OCI-LY7 (cell line): ENCODE data around the gene CAPNS1. TPM values are rescaled to one million over a fixed set of nuclear protein-coding genes. Genes with fewer than 3 reads are reported as not detected.

Experiments used
- BruUV-seq: library from RNA; stranded (reverse); fragments of 400-500 nt; replicated peaks from 2 replicates; lab custom pipeline; 2021; lab: Mats Ljungman, UMichigan
- CTCF ChIA-PET: fragments of 300-600 bp; sonication (Branson Sonifier 250); formaldehyde crosslinking; loops from one replicate; lab custom pipeline; 2022; ENCODE audit warnings: antibody characterized with exemption; ENCODE audit not compliant: unreplicated experiment; lab: Charles Lee
- POLR2A ChIA-PET: fragments of 300-600 bp; sonication (Branson Sonifier 250); formaldehyde crosslinking; loops from one replicate; lab custom pipeline; 2022; ENCODE audit warnings: antibody characterized with exemption; lab: Charles Lee
- DNase-seq: peaks from one replicate; pipeline ENCODE4 v3.0.0-alpha.2; 2015; ENCODE audit warnings: low spot score
- H2AFZ ChIP-seq: fragments of 200-600 bp; sonication (generic), shearing (Covaris generic); 2 replicates; pipeline ENCODE4 v1.6.1; 2014; ENCODE audit warnings: mild to moderate bottlenecking, antibody characterized with exemption, low read length, moderate library complexity
- H3K27ac ChIP-seq: fragments of 200-600 bp; sonication (generic); 2 replicates; pipeline ENCODE4 v1.5.1; 2014; ENCODE audit warnings: mixed run types, low read depth, mild to moderate bottlenecking, moderate library complexity, low read length, inconsistent platforms; ENCODE audit not compliant: poor library complexity, severe bottlenecking
- H3K36me3 ChIP-seq: fragments of 200-600 bp; sonication (generic); 2 replicates; pipeline ENCODE4 v1.6.1; 2014; ENCODE audit warnings: mild to moderate bottlenecking, antibody characterized with exemption, low read length, moderate library complexity, mixed read lengths; ENCODE audit not compliant: insufficient read depth
- H3K4me1 ChIP-seq: fragments of 200-600 bp; sonication (generic); 2 replicates; pipeline ENCODE4 v1.5.1; 2014; ENCODE audit warnings: mild to moderate bottlenecking, low read length; ENCODE audit not compliant: insufficient read depth, poor library complexity, severe bottlenecking
- H3K4me2 ChIP-seq: fragments of 200-600 bp; sonication (generic); 2 replicates; pipeline ENCODE4 v1.6.1; 2014; ENCODE audit warnings: mild to moderate bottlenecking, low read length
- H3K4me3 ChIP-seq: fragments of 200-600 bp; sonication (generic); 2 replicates; pipeline ENCODE4 v1.5.1; 2014; ENCODE audit warnings: mild to moderate bottlenecking, low read depth, low read length; ENCODE audit not compliant: poor library complexity, severe bottlenecking
- H3K79me2 ChIP-seq: fragments of 200-600 bp; sonication (generic); 2 replicates; pipeline ENCODE4 v1.6.1; 2016; ENCODE audit warnings: low read depth, mild to moderate bottlenecking, low read length, moderate library complexity, mixed read lengths; ENCODE audit not compliant: insufficient read depth
- H3K9me2 ChIP-seq: fragments of 200-600 bp; sonication (generic); 2 replicates; pipeline ENCODE4 v1.6.1; 2016; ENCODE audit warnings: mild to moderate bottlenecking, low read length, mixed read lengths; ENCODE audit not compliant: insufficient read depth
- H3K9me3 ChIP-seq: fragments of 200-600 bp; sonication (generic); 2 replicates; pipeline ENCODE4 v1.6.1; 2014; ENCODE audit warnings: mild to moderate bottlenecking, mixed run types, low read length, mixed read lengths
- H4K20me1 ChIP-seq: fragments of 200-600 bp; sonication (generic); 2 replicates; pipeline ENCODE4 v1.6.1; 2014; ENCODE audit warnings: mild to moderate bottlenecking, antibody characterized with exemption, low read length, moderate library complexity, mixed read lengths; ENCODE audit not compliant: insufficient read depth
- EZH2phosphoT487 ChIP-seq: fragments of 200-600 bp; sonication (generic); IDR thresholded peaks from 2 replicates; pipeline ENCODE4 v1.6.1; 2018; ENCODE audit warnings: low read depth, borderline replicate concordance, mild to moderate bottlenecking, mixed run types, antibody characterized with exemption, low read length, moderate library complexity, mixed read lengths
- intact Hi-C: fragments of 100-400 bp; cut with micrococcal nuclease; formaldehyde crosslinking; loops from one replicate; pipeline ENCODE4 v1.10.0; 2022; ENCODE audit not compliant: unreplicated experiment
- total RNA-seq, 2 experiments: library from RNA; depleted of rRNA in 1 of 2; stranded (reverse); fragments of >200 nt in 1 of 2; shearing (Covaris generic) in 1 of 2; gene quantifications; 2 replicates each; pipeline ENCODE4 v1.2.3, GENCODE V29; 2014 to 2022
- TF ChIP-seq, protein P1 (sequence below): fragments of 200-600 bp; sonication (generic); conservative IDR thresholded peaks from 2 replicates; pipeline ENCODE4 v1.5.1; 2014; ENCODE audit warnings: mild to moderate bottlenecking, antibody characterized with exemption, low read length, moderate library complexity, mixed read lengths

The CAPNS1 gene
- total RNA-seq, 2 experiments from 2014 or later = 166 to 339 TPM

DNA sequence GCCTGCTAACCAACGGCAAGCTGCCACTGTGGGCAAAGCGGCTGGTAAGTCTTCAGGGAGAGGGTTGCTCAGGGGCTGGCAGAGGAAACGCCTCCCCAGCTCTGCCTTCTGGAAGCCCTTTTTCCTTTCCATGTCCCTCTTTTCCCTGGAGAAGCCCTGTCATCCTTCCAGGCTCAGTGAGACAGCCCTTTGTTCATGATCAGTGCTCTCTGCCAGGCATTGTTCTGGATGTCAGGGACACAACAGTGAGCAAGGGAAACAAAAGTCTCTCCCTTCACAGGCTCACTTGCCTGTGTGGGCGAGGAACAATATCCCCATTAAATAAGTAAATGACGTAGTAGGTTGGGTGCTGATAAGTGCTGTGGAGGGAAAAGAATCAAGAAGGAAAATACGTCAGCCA, 42.8 kb upstream of the CAPNS1 start:
- Histone ChIP-seq H3K9me3 (no peaks in the 10 kb centered on the region), H3K4me2 (no peak overlapping the region), H3K36me3 (peaks cover 93% of the 10 kb centered on the region), H3K4me1 (no peaks in the 10 kb centered on the region), H3K9me2 (no peaks in the 10 kb centered on the region), H3K4me3 (no peak overlapping the region), H4K20me1 (no peaks in the 10 kb centered on the region), H3K79me2 (no peaks in the 10 kb centered on the region), H2AFZ (no peak overlapping the region), H3K27ac (no peak overlapping the region)
- no peak for DNase-seq
- POLR2A ChIA-PET = no interaction called here
- CTCF ChIA-PET = no interaction called here
- no TSS peak for BruUV-seq
- intact Hi-C loops = no loop called here
- TF ChIP-seq, protein P1, sequence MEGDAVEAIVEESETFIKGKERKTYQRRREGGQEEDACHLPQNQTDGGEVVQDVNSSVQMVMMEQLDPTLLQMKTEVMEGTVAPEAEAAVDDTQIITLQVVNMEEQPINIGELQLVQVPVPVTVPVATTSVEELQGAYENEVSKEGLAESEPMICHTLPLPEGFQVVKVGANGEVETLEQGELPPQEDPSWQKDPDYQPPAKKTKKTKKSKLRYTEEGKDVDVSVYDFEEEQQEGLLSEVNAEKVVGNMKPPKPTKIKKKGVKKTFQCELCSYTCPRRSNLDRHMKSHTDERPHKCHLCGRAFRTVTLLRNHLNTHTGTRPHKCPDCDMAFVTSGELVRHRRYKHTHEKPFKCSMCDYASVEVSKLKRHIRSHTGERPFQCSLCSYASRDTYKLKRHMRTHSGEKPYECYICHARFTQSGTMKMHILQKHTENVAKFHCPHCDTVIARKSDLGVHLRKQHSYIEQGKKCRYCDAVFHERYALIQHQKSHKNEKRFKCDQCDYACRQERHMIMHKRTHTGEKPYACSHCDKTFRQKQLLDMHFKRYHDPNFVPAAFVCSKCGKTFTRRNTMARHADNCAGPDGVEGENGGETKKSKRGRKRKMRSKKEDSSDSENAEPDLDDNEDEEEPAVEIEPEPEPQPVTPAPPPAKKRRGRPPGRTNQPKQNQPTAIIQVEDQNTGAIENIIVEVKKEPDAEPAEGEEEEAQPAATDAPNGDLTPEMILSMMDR = no peak
- no peak for TF ChIP-seq EZH2phosphoT487

DNA sequence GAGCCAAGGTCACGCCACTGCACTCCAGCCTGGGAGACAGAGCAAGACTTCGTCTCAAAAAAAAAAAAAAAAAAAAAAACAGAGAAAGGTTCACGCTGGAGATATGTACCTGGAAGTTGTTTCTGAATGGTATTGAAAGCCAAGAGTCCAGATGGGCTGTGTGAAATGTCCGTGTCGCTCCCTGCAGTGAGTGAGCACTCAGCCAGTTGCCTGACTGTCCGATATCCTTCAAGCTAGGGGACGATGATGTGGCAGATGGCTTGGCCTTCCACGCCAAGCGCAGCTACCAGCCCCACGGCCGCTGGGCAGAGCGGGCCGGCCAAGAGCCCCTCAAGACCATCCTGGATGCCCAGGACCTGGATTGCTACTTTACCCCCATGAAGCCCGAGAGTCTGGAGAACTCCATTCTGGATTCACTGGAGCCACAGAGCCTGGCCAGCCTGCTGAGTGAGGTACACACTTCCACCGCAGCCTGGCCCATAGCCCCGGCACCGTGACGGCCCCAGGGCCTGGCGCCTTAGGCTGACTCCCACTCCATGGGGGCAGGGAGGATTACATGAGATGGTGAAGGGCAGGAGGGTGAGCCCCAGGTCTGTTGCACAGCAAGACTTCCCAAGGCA, 40.6 kb upstream of the CAPNS1 start:
- H3K9me3 ChIP-seq = no peaks in the 10 kb centered on the region
- ChIA-PET CTCF (no interaction called here), POLR2A (no interaction called here)
- no peaks in the 10 kb centered on the region for H3K4me1 ChIP-seq
- peaks cover 93% of the 10 kb centered on the region for H3K36me3 ChIP-seq
- no peaks in the 10 kb centered on the region for H3K79me2 ChIP-seq
- BruUV-seq = no TSS peak
- intact Hi-C loops = no loop called here
- no peak for TF ChIP-seq EZH2phosphoT487
- TF ChIP-seq, protein P1 = no peak
- no peak overlapping the region for H2AFZ ChIP-seq
- no peaks in the 10 kb centered on the region for H3K9me2 ChIP-seq
- H3K27ac ChIP-seq = no peak overlapping the region
- H3K4me2 ChIP-seq = no peak overlapping the region
- H4K20me1 ChIP-seq = no peaks in the 10 kb centered on the region
- no peak overlapping the region for H3K4me3 ChIP-seq
- no peak for DNase-seq

DNA sequence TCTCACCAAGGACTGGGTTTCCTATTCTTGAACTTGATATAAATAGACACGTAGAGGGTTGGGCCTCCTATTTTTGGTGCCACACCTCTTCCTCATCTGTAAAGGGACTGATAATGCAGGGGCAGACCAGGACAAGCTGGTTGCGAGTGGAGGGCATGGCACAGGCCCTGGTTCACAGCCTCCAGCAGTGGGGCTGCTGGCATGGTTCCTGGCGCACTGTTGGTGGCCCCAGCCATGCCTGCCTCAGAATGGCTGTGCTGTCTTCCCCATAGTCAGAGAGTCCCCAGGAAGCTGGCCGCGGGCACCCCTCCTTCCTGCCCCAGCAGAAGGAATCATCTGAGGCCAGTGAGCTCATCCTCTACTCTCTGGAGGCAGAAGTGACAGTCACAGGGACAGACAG, 39.4 kb upstream of the CAPNS1 start:
- Histone ChIP-seq H3K4me1 (no peaks in the 10 kb centered on the region), H3K4me2 (no peak overlapping the region), H3K9me3 (no peaks in the 10 kb centered on the region), H2AFZ (no peak overlapping the region), H4K20me1 (no peaks in the 10 kb centered on the region), H3K79me2 (no peaks in the 10 kb centered on the region), H3K36me3 (peaks cover 94% of the 10 kb centered on the region), H3K9me2 (no peaks in the 10 kb centered on the region), H3K4me3 (no peak overlapping the region), H3K27ac (no peak overlapping the region)
- CTCF ChIA-PET = no interaction called here
- BruUV-seq = no TSS peak
- intact Hi-C loops = no loop called here
- TF ChIP-seq, protein P1 = no peak
- no peak for TF ChIP-seq EZH2phosphoT487
- POLR2A ChIA-PET = no interaction called here
- no peak for DNase-seq
